Midbrain (tissue), 1 donor: ENCODE results near the gene PCP4.

Source experiments
- DNase-seq: peaks from one replicate; lab custom pipeline; 2025; lab: John Stamatoyannopoulos, UW

Gene PCP4

DNA sequence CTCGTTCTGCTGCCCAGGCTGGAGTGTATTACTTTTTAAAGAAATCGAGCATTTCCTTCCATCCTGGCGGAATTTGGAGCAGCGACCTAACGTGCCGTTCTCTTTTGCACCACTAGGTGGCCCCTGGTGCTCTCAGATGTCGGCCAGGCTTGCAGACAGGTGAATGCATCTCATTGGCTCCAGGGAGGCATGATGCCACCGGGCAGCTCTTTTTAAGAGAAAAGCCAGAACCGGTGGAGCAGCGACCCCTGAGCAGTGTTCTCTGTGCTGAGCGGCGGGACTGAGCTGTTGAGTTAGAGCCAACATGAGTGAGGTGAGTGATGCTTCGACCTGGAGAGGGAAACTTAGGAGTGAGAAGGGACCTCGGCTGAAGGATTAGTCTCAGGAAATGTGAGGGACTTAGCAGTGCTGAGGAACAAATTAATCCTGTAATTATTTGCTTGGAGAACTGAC, at the start of gene PCP4:
Gene PCP4, plus strand, starts transcription at position 241 of the 453 bp plus-strand sequence. Its CDS starts 64 bp downstream, at position 305.
- peak; percentile 43 for DNase-seq

DNA sequence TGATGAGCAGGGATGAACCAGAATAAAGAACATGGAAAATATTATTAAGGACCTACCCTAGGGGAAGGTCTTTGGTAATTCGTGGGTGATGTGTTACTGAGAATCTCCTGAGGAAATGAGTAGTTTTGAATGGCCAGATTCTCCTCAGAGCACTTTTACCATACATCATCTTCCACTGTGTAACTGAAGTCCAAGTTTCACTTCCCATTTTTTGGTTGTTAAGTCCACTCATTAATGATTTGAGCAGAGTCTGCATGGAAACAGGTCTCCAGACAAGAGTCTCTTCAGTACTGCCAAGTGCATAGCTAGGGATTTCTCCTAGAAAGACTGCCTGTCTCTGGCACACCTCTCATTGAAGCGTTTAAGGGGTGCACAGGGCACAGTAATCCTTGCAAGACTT, 48.7 kb upstream of the PCP4 start:
- no peak for DNase-seq

DNA sequence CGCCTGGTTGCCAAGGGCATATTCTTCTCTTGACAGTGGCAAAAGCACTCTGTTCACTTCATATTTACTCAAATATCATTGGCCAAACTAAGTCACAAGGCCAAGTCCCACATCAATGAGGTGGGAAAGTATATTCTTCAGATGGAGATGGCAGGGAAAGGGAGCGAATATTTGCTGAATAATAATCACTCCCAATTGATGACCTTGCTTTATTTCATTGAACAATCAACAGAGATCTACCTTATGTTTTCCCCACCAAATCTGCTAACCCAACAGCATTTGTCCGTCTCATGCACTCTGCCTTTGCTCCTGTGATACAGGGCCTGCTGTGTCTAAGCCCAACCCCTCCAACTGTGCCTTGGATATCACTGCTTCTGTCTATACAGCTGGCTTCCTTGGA, 45.2 kb upstream of the PCP4 start:
- DNase-seq: no peak

DNA sequence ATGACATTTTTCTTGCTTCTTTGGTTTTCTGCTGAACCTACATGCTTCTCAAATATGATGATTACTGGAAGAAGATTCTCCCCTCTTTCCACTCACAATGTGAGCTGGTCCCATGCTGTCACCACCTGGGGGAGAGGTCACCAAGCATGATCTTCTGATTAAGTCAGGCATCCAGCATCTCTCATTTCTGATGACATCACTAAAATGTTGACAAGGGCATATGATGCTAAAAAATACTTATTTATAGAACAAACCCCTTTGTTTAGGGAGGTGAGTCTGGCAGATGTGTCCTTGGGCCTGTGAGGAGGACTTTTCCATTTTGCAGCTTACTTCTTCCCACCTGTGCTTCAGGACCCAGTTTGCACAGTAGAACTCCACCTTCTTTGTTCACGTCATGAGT, 42.0 kb upstream of the PCP4 start:
- DNase-seq: no peak

DNA sequence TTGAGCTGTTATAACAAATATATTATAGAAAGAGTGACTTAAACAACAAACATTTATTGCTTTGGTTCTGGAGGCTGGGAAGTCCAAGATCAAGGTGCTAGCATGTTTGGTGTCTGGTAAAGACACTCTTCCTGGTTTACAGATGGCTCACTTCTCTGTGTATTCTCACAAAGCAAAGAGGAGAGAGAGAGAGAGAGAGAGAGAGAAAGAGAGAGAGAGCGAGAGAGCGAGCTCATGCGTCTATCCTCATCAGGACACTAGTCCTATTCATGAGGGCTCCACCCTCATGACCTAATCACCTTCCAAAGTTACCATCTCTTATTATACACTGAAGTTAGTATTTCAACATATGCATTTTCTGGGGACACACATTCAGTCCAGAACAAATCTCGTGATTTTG, 32.7 kb upstream of the PCP4 start:
- no peak for DNase-seq

DNA sequence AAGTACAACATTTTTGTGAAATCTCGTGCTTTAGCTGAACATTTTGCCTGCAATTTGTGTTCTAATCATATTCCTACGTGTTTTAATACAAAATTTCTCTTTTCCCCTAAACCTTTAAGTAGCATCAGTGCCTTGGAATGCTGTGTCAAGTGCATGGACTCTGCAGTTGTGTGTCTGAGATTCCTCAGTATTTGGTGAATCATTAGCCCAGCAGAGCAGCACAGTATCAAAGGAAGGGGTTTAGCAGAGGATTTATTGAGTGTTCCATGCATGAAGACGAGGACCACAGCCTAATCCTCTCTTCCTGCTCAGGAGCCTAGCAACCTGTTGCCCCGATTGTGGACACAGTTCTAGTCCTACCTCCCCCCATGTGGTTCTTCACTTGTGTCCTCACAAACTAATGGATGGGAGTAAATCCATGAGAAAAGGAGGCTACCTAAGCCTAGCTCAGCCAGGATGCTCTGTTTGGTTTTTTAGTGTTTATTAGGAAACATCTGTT, 29.3 kb upstream of the PCP4 start:
- no peak for DNase-seq

DNA sequence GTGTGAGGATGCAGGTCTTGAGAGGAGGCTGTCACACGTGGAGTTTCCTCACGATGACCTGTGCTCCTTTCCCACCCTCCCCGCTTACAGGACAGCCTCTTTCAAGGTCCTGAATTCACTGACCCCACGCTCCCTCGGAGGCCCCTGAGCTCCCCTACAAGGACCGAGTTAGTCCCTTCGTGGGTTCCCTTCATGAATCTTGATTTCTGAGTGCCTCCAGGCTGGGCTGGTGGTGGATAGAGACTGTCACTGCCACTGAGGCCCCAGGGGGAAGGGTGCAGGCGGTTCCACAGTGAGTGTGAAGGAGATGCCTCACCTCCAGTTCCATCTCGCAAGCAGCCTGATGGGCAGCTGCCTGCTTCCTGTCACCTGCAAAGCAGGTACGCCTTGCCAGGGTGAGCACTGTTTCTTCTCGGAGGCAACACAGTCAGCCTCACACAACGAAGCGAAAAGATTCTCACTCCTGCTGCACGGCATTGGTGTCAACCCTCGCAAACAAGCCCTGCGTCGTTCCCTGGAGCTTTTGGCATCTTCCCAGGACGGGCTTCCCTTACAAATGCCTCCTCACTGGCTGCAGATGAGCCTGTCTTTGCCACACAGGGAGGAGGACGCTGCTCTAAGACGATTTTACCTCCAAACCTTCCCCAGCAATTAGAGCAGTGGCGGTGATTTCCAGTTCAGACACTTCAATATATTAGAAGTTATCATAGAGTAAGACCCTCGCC, 26.7 kb upstream of the PCP4 start:
- DNase-seq: no peak

DNA sequence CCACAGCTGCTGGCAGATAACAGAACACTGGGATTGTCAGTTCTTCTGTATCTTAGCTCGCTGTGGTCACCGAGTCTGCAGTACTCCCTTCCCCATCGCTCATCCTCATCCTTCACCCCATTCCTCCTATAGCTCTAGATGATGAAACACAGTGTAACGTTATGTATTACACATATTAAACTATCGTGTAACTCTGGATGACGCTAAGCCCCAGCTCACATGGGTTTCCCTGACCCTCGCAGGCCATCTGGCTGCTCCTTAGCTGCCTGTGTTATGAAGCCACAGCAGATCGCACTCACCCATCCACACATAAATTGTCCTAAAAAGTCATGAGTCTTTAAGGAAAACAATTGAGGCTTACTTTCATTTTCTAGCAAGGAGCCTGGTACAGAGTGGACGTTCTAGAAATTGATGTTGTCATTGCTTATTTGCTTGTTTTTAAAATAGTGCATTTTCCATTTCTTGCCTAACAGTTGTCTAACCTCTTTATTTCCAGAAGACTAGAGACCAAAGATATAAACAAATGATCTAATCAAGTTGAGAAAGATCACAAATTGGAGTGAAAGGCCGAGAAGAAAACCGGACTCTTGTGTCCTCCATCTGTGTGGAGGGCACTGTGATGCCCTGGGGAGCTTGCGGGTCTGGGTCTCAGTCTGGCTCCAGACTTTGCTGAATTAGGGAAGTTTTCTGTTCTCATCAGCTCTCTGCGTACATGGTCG, 24.3 kb upstream of the PCP4 start:
- DNase-seq: no peak

DNA sequence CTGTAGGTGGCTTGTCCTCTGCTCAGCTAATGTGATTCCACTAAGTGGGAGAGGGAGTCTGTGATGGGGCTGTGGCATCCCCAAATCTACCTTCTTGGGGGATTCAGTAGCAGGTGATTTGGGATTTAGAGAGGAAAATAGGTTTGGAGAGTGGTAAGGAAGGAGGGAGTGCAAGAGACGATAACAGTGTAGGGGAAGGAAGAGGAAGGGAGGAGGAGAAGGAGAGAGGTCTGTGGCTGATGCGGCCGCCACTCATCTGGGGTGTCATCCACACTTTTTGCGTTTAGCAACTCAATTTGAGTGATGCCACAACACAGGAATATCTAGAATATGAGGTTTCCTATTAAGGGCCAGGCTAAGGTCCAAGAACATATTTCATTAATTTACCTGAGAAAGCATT, 23.8 kb upstream of the PCP4 start:
- DNase-seq: no peak

DNA sequence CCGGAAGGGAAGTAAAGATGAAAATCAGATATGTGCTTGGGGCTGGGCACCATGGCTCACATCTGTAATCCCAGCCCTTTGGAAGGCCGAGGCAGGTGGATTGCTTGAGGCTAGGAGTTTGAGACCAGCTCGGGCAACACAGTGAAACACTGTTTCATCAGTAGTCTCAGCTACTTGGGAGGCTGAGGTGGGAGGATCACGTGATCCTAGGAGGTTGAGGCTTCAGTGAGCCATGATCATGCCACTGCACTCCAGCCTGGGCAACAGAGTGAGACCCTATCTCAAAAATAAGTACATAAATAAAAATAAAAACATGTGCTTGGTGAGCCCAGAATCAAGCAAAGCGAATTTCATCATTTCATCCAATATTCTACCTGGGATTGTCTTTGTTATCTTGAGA, 23.3 kb upstream of the PCP4 start:
- DNase-seq: no peak

DNA sequence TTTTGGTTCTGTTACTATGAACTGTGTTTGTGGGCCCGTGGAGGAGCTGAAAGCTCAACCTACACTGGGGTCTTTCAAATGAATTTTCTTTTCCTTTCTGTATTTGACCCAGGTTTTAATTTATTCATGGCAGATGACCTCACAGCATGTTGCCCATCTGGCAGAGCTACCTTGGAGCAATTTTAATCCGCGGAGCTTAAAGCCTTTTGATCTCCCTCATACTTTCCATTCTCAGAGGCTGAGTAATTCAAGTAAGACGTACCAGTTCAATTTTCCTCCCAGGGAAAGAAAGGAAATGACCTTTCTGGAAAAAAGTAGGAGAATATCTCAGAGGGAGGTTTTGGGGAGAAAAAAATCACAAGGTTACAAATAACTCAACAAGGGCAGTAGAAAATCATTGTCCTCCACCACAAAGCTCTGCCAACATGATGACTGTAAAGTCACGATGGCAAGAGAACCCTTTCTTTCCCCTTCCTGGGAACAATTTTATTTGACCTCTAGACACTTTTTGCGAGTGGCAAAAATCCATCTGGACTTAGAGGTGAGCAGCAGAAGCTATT, 21.6 kb upstream of the PCP4 start:
- DNase-seq: no peak

DNA sequence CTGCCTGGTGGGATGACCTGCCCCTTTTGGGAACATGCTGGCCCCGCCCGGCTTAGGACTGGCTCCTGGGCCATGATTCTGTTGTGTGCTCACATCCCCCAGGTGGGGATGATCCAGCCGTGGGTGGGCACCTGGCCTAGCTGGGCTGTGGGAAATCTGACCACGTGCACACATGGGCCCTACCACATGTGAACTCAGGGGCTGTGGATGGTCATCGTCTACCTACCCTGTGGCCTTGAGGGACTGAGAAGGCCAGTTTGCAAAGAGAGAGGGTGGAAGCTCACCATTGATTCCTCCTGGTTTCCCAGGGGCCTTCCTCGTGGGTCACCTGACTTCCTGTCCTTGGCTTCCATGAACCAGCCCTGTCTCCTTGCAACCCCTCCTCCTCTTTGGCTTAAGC, 19.4 kb upstream of the PCP4 start:
- DNase-seq: no peak

DNA sequence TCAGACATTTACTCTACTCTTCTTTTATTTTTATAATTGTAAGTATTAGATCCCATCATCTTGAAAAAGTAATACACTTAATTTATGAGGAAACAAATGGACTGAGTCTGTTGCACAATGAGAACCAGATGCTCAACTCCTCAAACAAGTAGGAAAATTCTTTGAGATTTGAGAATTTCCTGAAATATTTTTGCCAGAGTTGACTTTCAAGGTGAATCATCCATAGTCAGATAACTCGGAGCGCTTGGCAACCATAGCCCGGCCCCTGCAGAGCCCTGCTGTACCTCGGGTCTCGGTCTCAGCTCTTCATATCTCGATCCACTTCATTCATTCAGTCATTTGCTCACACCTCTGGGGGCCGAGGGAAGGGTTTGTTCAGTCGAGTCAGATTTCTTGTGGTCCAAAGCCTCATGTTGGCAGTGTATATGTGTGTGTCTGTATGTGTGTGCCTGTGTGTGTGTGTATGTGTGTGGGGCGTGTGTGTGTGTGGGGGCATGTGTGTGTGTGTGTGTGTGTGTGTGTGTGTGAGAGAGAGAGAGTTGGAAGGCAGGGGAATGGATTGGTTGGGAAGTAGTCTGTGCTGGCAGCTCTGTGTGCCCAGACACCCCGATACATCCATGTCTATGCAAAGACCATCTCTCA, 18.1 kb upstream of the PCP4 start:
- DNase-seq: no peak

DNA sequence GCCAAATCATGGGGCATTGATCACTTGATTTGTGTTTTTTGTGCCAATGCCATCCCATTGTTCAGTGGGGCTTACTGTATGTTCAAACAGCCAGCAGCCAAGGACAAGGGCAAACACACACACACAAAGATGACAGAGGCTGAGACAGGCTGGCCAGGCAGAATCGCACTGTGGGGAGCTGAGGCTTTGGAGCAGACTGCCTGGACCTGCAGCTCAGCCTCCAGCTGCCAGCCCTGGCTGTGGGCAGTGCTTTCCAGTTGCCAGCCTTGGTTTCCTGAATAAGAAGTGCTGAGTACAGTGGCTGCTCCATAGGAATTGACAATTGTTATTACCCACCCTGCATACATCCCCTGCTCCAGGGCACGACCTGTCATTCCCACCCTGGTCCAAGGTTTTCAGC, 16.9 kb upstream of the PCP4 start:
- no peak for DNase-seq

DNA sequence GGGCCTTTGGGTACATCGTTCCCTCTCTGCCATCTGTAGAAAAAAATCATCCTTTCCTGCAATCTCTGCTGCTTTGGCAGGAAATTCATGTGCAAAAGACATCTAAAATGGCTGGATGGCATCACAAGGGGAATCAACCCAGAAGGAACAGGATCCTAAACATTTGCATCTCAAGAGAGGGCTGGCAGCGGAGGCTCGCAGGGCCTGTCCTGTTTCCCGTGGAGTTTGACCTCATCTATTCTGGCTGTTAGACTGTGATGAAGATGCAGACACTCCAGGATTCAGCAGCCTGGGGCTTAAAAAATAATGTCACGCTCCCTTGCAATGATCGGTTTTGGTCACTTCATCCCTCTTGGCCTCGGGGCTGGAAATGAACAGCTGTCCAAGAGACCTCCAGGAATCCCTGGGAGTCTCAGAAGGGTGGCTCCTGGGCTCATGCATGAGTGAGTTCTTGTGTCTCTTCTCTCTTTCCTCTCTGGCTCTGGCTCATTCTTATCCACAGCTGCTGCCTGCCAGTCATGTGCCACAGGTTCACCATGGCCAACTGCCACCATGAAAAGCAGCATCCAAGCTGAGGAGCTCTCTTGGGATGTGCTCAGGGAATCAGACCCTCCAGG, 16.1 kb upstream of the PCP4 start:
- DNase-seq: no peak

DNA sequence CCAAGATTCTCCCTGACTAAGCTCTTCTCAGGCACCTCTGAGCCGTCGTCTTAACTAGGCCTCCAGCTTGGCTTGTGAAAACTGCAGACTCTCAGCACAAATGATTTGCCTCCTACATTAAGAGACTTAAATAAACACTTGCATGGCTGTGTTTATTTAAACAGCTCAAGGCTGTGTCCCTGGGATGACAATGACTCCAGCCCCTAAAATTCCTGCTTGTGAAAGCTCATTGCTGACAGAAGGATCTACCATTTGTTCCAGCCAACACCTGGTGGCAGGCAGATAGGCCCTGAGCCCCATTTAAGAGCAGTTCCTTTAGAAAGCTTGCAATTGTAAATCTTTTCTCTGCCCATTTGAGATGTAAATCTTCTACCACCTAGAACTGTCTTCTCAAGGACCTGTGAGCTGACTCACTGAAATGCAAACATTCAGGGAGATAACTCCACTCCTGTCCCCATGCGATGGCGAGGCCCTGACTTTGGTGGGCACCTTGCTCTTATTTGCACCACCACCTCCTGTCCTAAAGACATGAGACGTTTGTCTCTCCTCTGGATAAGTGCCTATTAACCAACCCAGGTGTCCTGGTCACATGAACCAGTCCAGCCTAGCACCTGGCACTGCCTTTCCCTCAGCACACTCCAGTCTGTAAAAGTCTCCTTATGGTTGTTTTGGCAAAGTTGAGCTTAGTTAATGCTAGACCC, 15.1 kb upstream of the PCP4 start:
- no peak for DNase-seq

DNA sequence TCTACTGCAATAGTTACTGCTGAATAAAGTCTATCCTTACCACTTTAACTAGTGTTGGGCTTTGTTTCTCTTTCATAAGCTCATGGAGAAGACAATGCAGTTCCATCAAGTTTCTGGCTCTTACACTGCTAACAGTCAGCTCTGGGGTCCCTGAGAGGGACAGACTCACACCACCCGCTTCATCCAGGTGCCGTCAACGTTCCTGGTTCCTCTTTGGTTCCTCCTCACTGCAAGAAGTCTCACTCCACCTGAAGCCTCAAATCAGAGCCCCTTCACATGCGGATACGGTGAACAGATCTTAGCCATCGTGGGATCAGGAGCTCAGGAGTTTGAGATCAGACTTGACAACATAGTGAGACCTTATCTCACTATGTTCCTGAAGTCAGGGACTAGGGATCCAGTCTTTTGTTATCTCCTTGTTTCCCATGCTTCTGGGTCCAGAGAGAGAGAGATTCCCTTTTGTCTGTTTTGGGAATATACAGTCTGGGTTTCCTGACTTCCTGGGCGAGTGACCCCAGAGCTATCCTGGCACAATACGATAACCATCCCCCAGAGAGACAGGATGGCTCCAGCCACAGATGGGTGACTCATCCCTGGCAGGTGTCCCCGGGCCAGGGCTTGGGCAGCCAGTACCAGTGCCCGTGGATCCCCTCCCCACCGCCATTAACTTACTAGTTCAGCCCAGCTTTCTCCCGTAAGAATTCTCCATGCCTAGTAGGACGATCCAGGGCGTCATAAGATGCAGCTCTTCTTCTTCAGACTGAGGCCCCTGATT, 14.3 kb upstream of the PCP4 start:
- DNase-seq: no peak

DNA sequence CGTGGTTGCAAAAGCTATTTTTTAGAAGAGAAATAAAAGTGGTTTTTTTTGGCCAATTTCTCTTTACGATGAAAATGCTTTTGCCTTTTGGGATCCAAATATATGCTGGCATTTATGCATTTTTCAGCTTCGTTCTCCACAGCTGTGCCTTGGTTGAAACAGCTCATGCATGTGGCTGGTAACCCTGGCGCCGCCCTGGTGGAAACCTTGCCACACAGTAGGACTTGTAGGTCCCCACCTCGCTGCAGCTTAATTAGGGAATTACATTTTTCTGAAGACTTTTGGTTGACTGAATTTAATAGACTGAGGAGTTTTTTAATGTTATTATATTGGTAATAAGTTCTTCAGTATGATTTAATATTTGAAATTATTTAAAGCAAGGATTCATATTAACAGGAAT, 12.7 kb upstream of the PCP4 start:
- no peak for DNase-seq

DNA sequence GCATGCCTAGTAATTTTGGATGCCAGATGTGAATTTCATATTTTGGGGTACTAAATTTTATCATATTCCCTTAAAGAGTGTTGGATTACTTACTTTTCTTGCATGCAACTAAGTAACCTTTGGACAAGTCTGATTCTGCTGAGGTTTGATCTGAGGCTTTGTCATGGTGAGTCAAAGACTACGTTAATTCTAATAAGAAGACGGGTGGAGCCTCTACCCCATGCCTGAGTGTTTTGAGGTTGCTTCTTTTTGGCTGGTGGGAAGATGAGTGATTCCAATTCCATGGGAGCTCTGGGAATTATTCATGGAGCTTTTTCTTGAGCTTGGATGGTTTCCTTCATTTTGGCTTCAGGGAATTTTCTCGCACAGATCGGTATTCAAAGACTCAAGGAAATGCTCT, 11.6 kb upstream of the PCP4 start:
- DNase-seq: no peak

DNA sequence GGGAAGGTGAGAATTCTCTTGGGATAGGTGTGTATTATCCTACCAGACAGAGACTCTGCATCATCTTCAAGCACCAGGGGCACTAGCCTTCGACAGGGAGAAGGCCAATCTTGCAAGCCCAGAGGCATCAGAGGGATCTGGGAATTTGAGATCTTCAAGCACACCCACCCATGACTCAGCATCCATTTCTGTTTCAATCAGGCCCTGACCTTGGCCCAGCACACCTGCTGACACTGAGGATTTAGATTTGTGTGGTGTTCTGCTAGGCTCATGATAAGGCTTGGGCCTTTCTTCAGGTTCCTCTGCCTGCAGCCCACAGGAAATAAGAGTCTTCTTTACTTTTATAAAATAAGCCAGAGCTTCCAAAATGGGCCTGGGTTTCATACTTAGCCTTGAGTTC, 6.6 kb upstream of the PCP4 start:
- no peak for DNase-seq

DNA sequence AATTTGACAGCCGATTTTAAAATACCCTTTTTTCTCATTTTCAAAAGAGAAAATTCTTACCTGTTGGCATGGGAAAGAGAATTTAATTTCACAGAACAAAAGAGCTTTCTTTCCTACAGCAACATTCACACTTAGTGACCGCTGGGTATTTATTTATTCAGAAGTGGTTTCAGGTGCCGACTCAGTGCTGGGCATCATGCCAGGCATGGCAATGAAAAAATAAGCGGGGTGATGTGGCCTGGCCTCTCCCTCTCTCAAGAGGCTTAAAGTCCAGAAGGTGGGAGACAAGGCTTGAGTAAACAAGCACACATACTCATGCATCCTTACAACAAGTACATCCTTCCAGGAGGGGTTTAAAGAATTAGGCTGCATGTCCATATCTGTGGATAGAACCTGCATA, 4.1 kb upstream of the PCP4 start:
- DNase-seq: peak; percentile 7
